Neural progenitor cell (in vitro differentiated cells): ENCODE data around the gene DIS3L2. TPM values are rescaled to one million over a fixed set of nuclear protein-coding genes. Genes with fewer than 3 reads are reported as not detected.

ENCODE experiments used
- DNase-seq: peaks from one replicate; pipeline ENCODE4 v3.0.0-alpha.2; 2016; ENCODE audit warnings: low spot score
- H2AFZ ChIP-seq: fragments of 200-600 bp; sonication (generic); replicated peaks from 2 replicates; pipeline ENCODE4 v1.6.1; 2016; ENCODE audit warnings: antibody characterized with exemption
- H3F3A ChIP-seq: fragments of 200-600 bp; sonication (generic); 2 replicates; pipeline ENCODE4 v1.6.1; 2016; ENCODE audit warnings: antibody characterized with exemption, low read depth
- H3K27ac ChIP-seq: fragments of 200-600 bp; sonication (generic); 2 replicates; pipeline ENCODE4 v1.5.1; 2016; ENCODE audit warnings: mild to moderate bottlenecking
- H3K27me3 ChIP-seq: fragments of 200-600 bp; sonication (generic); 2 replicates; pipeline ENCODE4 v1.6.1; 2016; ENCODE audit warnings: mild to moderate bottlenecking, moderate library complexity
- H3K36me3 ChIP-seq: fragments of 200-600 bp; sonication (generic); 2 replicates; pipeline ENCODE4 v1.5.1; 2016
- H3K4me1 ChIP-seq: fragments of 200-600 bp; sonication (generic); 2 replicates; pipeline ENCODE4 v1.6.1; 2016; ENCODE audit warnings: mixed run types
- H3K4me2 ChIP-seq: fragments of 200-600 bp; sonication (generic); 2 replicates; pipeline ENCODE4 v1.6.1; 2016
- H3K4me3 ChIP-seq: fragments of 200-600 bp; sonication (generic); 2 replicates; pipeline ENCODE4 v1.5.1; 2016
- H3K79me2 ChIP-seq: fragments of 200-600 bp; sonication (generic); 2 replicates; pipeline ENCODE4 v1.6.1; 2016; ENCODE audit warnings: low read depth
- H3K9ac ChIP-seq: fragments of 200-600 bp; sonication (generic); 2 replicates; pipeline ENCODE4 v1.6.1; 2016
- H3K9me3 ChIP-seq: fragments of 200-600 bp; sonication (generic); 2 replicates; pipeline ENCODE4 v1.5.1; 2016; ENCODE audit warnings: low read depth
- H4K20me1 ChIP-seq: fragments of 200-600 bp; sonication (generic); 2 replicates; pipeline ENCODE4 v1.6.1; 2016; ENCODE audit warnings: low read depth
- H3K27ac Mint-ChIP-seq: 3 replicates; pipeline ENCODE4 v1.8.0; 2021; ENCODE audit warnings: mixed read lengths
- H3K27me3 Mint-ChIP-seq: 2 replicates; pipeline ENCODE4 v1.8.0; 2022; ENCODE audit warnings: low read depth, mild to moderate bottlenecking, inconsistent platforms, moderate library complexity, mixed read lengths; ENCODE audit not compliant: insufficient read depth
- H3K36me3 Mint-ChIP-seq: 3 replicates; pipeline ENCODE4 v1.8.0; 2021; ENCODE audit warnings: mixed read lengths
- H3K4me1 Mint-ChIP-seq: 3 replicates; pipeline ENCODE4 v1.8.0; 2021; ENCODE audit warnings: mixed read lengths
- H3K4me3 Mint-ChIP-seq: 3 replicates; pipeline ENCODE4 v1.8.0; 2021; ENCODE audit warnings: mild to moderate bottlenecking, moderate library complexity, mixed read lengths
- H3K9me3 Mint-ChIP-seq: 3 replicates; pipeline ENCODE4 v1.8.0; 2020; ENCODE audit warnings: mixed read lengths
- EZH2 ChIP-seq: fragments of 200-600 bp; sonication (generic); IDR thresholded peaks from 2 replicates; pipeline ENCODE4 v1.6.1; 2017; ENCODE audit warnings: antibody characterized with exemption, mild to moderate bottlenecking, moderate library complexity
- EZH2phosphoT487 ChIP-seq: fragments of 200-600 bp; sonication (generic); IDR thresholded peaks from 2 replicates; pipeline ENCODE4 v1.6.1; 2017; ENCODE audit warnings: antibody characterized with exemption
- total RNA-seq: library from RNA; depleted of rRNA; stranded (reverse); fragments of >200 nt; gene quantifications from 2 replicates; pipeline ENCODE4 v1.2.3, GENCODE V29; 2015; ENCODE audit warnings: low replicate concordance
- TF ChIP-seq, protein P1 (sequence below): fragments of 200-600 bp; sonication (generic); IDR thresholded peaks from 2 replicates; pipeline ENCODE4 v1.5.1; 2017; ENCODE audit warnings: antibody characterized with exemption, mild to moderate bottlenecking

DIS3L2 gene
- total RNA-seq, 1 donor from 2014 or later = 23.2 TPM

DNA sequence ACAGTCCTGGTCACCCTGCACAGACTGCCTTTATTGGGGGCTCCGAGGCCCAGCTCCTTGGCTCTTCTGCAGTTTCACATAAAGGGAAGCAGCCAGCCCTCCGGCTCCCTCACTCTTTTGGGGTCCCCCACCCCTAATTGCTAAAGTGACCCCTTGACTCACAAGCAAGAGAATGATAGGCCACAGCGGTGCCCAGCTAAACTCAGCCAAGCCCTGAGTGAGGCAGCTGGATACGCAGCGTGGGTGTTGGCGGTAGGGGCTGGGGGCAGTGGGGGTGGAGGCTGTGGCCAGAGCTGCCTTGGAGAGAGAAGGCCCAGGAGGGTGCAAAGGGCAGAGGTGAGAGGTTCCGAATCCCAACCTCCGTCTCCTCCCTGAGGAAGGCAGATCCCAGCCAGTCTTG, 391.6 kb downstream of the DIS3L2 start:
- Histone ChIP-seq H3K27me3 (no peaks in the 10 kb centered on the region), H3K4me1 (no peaks in the 10 kb centered on the region)
- TF ChIP-seq, protein P1, sequence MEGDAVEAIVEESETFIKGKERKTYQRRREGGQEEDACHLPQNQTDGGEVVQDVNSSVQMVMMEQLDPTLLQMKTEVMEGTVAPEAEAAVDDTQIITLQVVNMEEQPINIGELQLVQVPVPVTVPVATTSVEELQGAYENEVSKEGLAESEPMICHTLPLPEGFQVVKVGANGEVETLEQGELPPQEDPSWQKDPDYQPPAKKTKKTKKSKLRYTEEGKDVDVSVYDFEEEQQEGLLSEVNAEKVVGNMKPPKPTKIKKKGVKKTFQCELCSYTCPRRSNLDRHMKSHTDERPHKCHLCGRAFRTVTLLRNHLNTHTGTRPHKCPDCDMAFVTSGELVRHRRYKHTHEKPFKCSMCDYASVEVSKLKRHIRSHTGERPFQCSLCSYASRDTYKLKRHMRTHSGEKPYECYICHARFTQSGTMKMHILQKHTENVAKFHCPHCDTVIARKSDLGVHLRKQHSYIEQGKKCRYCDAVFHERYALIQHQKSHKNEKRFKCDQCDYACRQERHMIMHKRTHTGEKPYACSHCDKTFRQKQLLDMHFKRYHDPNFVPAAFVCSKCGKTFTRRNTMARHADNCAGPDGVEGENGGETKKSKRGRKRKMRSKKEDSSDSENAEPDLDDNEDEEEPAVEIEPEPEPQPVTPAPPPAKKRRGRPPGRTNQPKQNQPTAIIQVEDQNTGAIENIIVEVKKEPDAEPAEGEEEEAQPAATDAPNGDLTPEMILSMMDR = no peak
- TF ChIP-seq EZH2 = no peak
- TF ChIP-seq EZH2phosphoT487 = no peak

DNA sequence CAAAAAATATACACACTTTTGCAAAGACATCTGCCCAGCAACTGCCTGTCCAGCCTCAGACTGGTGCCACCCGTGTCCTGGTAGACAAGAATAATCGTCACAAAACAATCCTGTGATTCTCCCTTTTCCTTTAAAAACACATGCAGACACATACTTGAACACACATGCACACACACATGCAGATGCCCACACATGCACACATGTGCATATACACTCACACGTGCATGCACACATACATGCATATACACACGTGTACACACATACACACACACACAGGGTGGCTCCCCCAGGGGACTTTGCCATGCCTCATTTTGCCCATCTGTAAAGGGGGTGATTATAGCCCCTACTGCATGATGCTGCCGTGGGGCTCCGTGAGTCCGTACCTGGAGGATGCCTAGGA, 392.1 kb downstream of the DIS3L2 start:
- Mint-ChIP-seq H3K36me3 (no peaks in the 10 kb centered on the region), H3K9me3 (peaks cover 15% of the 10 kb centered on the region), H3K4me3 (no peak overlapping the region), H3K27me3 (peaks cover 6% of the 10 kb centered on the region), H3K27ac (no peak overlapping the region), H3K4me1 (no peaks in the 10 kb centered on the region)
- Histone ChIP-seq H3K4me1 (no peaks in the 10 kb centered on the region), H2AFZ (no peak overlapping the region), H3K9me3 (no peaks in the 10 kb centered on the region), H4K20me1 (no peaks in the 10 kb centered on the region), H3F3A (no peaks in the 10 kb centered on the region), H3K36me3 (no peaks in the 10 kb centered on the region), H3K27ac (no peak overlapping the region), H3K27me3 (no peaks in the 10 kb centered on the region), H3K4me2 (no peak overlapping the region), H3K4me3 (no peak overlapping the region), H3K79me2 (no peaks in the 10 kb centered on the region), H3K9ac (no peak overlapping the region)
- DNase-seq = no peak
- TF ChIP-seq, protein P1 = no peak
- TF ChIP-seq EZH2phosphoT487 = no peak
- TF ChIP-seq EZH2 = no peak

More for the DNA sequence above, 391.6 kb downstream of the DIS3L2 start:
- no peak for DNase-seq
- Mint-ChIP-seq H3K36me3 (no peaks in the 10 kb centered on the region), H3K27ac (no peak overlapping the region), H3K4me1 (no peaks in the 10 kb centered on the region), H3K4me3 (no peak overlapping the region), H3K27me3 (peaks cover 6% of the 10 kb centered on the region), H3K9me3 (peaks cover 15% of the 10 kb centered on the region)
- Histone ChIP-seq H3K4me2 (no peak overlapping the region), H3K36me3 (no peaks in the 10 kb centered on the region), H3K9ac (no peak overlapping the region), H3K9me3 (no peaks in the 10 kb centered on the region), H3K4me3 (no peak overlapping the region), H4K20me1 (no peaks in the 10 kb centered on the region), H2AFZ (no peak overlapping the region), H3F3A (no peaks in the 10 kb centered on the region), H3K27ac (no peak overlapping the region), H3K79me2 (no peaks in the 10 kb centered on the region)

DNA sequence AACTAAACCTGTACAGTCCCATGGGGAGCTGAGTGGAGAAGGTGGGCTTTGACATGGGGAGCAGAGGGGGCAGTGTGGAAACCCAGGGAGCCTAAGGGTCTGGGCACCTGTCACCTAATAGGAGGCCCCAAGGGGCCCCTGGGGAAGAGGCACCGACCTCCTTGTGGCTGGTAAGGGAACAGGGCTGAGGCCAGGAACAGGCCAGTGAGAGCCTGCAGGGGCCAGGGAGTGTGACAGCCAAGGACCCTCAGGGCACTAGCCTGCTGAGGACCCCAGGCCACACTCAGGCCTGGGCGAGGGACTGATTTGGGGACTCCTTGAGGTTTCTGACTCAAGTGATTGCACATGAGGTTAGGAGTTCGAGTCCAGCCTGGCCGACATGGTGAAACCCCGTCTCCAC, 392.6 kb downstream of the DIS3L2 start:
- no peak for DNase-seq
- H3K36me3 ChIP-seq = no peaks in the 10 kb centered on the region
- H3K9me3 Mint-ChIP-seq = peaks cover 15% of the 10 kb centered on the region
- H2AFZ ChIP-seq = no peak overlapping the region
- no peak overlapping the region for H3K4me3 Mint-ChIP-seq
- peaks cover 6% of the 10 kb centered on the region for H3K27me3 Mint-ChIP-seq
- H3K4me3 ChIP-seq = no peak overlapping the region
- no peaks in the 10 kb centered on the region for H3K27me3 ChIP-seq
- H3K4me2 ChIP-seq = no peak overlapping the region
- TF ChIP-seq, protein P1 = no peak
- no peak for TF ChIP-seq EZH2
- TF ChIP-seq EZH2phosphoT487 = no peak
- H3K36me3 Mint-ChIP-seq = no peaks in the 10 kb centered on the region
- no peaks in the 10 kb centered on the region for H3K79me2 ChIP-seq
- H3K4me1 ChIP-seq = no peaks in the 10 kb centered on the region
- no peak overlapping the region for H3K27ac ChIP-seq
- no peak overlapping the region for H3K9ac ChIP-seq
- H3K27ac Mint-ChIP-seq = no peak overlapping the region
- no peaks in the 10 kb centered on the region for H3K4me1 Mint-ChIP-seq
- H3F3A ChIP-seq = no peaks in the 10 kb centered on the region
- H4K20me1 ChIP-seq = no peaks in the 10 kb centered on the region
- no peaks in the 10 kb centered on the region for H3K9me3 ChIP-seq

DNA sequence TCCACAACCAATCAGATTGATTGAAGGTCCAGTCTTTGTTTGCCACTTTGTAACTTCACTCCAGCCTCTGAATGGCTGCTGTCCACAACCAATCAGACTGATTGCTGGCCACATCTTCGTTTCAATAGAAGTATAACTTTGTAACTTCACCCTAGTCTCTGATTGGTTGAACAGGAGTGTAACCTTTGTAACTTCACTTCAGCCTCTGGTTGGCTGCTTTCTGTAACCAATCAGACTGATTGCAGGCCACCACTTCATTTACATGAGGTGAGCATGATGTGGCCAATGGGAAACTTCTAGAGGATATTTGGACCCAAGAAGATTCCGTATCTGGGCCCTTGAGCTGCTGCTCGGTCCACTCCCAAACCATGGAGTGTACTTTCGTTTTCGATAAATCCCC, 400.1 kb downstream of the DIS3L2 start:
- H3K36me3 Mint-ChIP-seq = no peaks in the 10 kb centered on the region
- no peak overlapping the region for H3K4me3 Mint-ChIP-seq
- no peaks in the 10 kb centered on the region for H3F3A ChIP-seq
- H4K20me1 ChIP-seq = no peaks in the 10 kb centered on the region
- no peak overlapping the region for H3K9ac ChIP-seq
- DNase-seq = no peak
- H3K9me3 ChIP-seq = no peaks in the 10 kb centered on the region
- peaks cover 2% of the 10 kb centered on the region for H3K27me3 Mint-ChIP-seq
- H3K4me2 ChIP-seq = no peak overlapping the region
- H3K4me1 ChIP-seq = no peaks in the 10 kb centered on the region
- no peak overlapping the region for H3K27ac Mint-ChIP-seq
- TF ChIP-seq EZH2 = no peak
- TF ChIP-seq, protein P1 = no peak
- TF ChIP-seq EZH2phosphoT487 = no peak
- H3K4me1 Mint-ChIP-seq = peaks cover 7% of the 10 kb centered on the region
- no peak overlapping the region for H3K4me3 ChIP-seq
- H3K79me2 ChIP-seq = no peaks in the 10 kb centered on the region
- no peak overlapping the region for H3K27ac ChIP-seq
- no peaks in the 10 kb centered on the region for H3K36me3 ChIP-seq
- no peak overlapping the region for H2AFZ ChIP-seq
- H3K9me3 Mint-ChIP-seq = peaks cover 10% of the 10 kb centered on the region
- no peaks in the 10 kb centered on the region for H3K27me3 ChIP-seq
